C4-2B (cell line): ENCODE data around the gene OR10A4.
"Not testable (repeated sequence)": the region's sequence is repeated elsewhere in the genome, so short reads cannot be mapped to it uniquely, and the experiment has no call there.

ENCODE experiments used
- H3K27ac ChIP-seq: fragments of 450-650 bp; 2 replicates; pipeline ENCODE4 v1.5.1; 2017
- CTCF ChIP-seq: fragments of 450-650 bp; conservative IDR thresholded peaks from 2 replicates; pipeline ENCODE4 v1.5.1; 2017; ENCODE audit warnings: mild to moderate bottlenecking
- ZFX ChIP-seq: fragments of 450-650 bp; IDR thresholded peaks from 2 replicates; pipeline ENCODE4 v1.6.1; 2017

OR10A4 gene

GRCh38 chr11:6845383-6845782, 31.0 kb upstream of the OR10A4 start, which contains the start of gene OR10A5:
TSS of gene OR10A5 (plus strand) at chr11:6845683. CDS start at chr11:6845683, 0 bp downstream.
- no peak within 1 kb of the TSS for H3K27ac ChIP-seq
- no peak for TF ChIP-seq ZFX
- no peak for TF ChIP-seq CTCF

DNA sequence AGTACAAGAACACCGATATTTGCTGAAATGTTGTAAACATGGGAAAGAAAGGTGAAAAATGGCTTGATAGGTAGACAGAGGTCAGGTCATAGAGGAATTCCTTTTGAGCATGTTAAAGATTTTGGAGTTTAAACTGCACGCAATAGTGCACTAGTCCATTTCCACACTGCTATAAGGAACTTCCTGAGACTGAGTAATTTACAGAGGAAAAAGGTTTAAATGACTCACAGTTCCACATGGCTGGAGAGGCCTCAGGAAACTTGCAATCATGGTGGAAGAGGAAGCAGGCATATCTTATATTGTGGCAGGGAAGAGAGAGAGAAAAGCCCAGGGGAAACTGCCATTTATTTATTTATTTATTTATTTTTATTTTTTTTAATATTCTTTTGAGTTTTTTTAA, 25.9 kb upstream of the OR10A4 start:
- no peak overlapping the region for H3K27ac ChIP-seq
- TF ChIP-seq CTCF (no peak), ZFX (no peak)

GRCh38 chr11:6854801-6855200, 21.6 kb upstream of the OR10A4 start:
- H3K27ac ChIP-seq: not testable (repeated sequence)

GRCh38 chr11:6855971-6856541, 20.4 kb upstream of the OR10A4 start:
- H3K27ac ChIP-seq: no peak overlapping the region
- TF ChIP-seq CTCF (no peak), ZFX (no peak)

DNA sequence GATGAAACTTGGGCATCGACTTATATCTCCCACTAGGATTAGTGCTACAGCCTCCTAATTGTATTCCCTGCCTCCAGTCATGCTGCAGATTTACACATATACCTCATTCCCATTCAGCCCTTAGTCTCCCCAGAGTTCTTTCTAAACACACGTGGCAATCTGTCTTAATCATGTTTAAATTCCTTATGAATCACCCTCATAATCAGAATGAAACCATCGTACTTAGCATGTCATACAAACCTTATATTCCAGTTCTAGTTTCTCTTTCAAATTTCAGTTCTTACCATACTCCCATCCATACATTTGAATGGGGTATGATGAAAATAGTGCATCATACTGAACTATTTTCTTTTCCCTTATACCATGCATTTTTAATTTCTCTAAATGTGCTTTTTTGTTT, 19.6 kb upstream of the OR10A4 start:
- TF ChIP-seq CTCF (no peak), ZFX (no peak)
- H3K27ac ChIP-seq: no peak overlapping the region

DNA sequence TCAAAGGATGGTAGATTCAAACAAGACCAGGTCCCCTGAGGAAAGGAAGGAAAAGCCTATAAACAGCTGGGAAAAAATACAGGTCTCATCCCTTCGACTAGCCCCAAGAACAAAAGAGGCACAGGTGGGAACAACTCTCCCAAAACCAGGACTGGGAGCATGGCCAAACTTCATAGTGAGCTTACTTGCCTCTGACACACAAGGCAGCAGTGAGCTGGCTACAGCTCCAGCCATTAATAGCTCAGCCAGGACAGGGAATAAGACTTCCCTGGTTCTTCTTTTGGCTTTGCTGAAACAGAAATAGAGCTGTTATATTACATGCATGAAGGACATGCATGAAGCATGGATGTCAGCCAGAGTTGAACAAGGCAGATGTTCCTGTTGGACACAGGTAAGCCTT, 13.5 kb upstream of the OR10A4 start, which contains the start of gene OR10A2:
OR10A2 (plus strand) TSS at position 97 of the 400 bp plus-strand sequence. CDS start 6,698 bp downstream, outside the sequence.
- TF ChIP-seq CTCF (no peak), ZFX (no peak)
- no peak within 1 kb of the TSS for H3K27ac ChIP-seq

DNA sequence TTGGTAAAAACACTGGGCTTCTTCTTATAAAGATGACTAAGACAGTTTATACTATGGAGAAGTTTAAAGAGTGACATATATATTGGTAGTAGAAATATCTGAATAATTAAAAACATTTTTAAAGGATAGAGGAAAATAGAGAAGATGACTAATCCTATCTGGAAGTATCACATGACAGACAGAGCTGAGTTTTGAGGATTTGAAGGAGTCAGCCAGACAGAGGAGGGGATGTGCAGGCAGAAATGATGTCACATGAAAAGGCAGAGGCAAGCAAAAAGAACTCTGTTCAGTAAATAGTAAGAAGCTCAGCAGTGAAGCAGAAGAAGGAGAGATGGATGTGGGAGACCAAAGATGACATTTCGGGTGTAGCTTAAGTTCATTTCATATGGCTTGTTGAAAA, 12.0 kb upstream of the OR10A4 start:
- no peak overlapping the region for H3K27ac ChIP-seq
- TF ChIP-seq ZFX (no peak), CTCF (no peak)

- H3K27ac ChIP-seq: no peak overlapping the region
- TF ChIP-seq CTCF (no peak), ZFX (no peak)
Measured at GRCh38 chr11:6871278-6871677, 5.1 kb upstream of the OR10A4 start.
